ENCODE measurements around the gene ADPRH.

DNA sequence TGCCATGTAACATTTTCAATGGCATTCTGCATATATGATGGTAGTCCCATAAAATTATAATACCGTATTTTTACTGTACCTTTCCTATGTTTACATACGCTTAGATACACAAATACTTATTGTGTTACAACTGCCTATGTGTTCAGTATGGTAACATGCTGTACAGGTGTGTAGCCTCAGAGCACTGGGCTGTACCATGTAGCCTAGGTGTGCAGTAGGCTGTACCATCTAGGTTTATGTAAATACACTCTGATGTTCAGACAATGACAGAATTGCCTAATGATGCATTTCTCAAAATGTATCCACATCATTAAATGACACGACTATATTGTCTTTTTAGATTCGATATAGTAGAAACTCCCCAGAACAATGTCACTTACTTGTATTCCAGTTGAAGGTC lies 42.5 kb upstream of the ADPRH start:
- TF ChIP-seq, protein P1, sequence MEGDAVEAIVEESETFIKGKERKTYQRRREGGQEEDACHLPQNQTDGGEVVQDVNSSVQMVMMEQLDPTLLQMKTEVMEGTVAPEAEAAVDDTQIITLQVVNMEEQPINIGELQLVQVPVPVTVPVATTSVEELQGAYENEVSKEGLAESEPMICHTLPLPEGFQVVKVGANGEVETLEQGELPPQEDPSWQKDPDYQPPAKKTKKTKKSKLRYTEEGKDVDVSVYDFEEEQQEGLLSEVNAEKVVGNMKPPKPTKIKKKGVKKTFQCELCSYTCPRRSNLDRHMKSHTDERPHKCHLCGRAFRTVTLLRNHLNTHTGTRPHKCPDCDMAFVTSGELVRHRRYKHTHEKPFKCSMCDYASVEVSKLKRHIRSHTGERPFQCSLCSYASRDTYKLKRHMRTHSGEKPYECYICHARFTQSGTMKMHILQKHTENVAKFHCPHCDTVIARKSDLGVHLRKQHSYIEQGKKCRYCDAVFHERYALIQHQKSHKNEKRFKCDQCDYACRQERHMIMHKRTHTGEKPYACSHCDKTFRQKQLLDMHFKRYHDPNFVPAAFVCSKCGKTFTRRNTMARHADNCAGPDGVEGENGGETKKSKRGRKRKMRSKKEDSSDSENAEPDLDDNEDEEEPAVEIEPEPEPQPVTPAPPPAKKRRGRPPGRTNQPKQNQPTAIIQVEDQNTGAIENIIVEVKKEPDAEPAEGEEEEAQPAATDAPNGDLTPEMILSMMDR (conservative IDR thresholded peaks at IDR 0.05; ENCODE audit: low read length), result no peak
- no peak for TF ChIP-seq EZH2phosphoT487 (IDR thresholded peaks at IDR 0.05; ENCODE audit: borderline replicate concordance)

All from Loucy (cell line).